ENCODE data around the gene MYDGF. TPM values are rescaled to one million over a fixed set of nuclear protein-coding genes. Genes with fewer than 3 reads are reported as not detected.

MYDGF gene
- polyA plus RNA-seq, 4 donors, result 45.8 to 220 (median 96.1) TPM

GRCh38 chr19:4650159-4650558 is 20.0 kb downstream of the MYDGF start:
- Histone ChIP-seq H3K36me3 (ENCODE audit: control insufficient read depth in 3 of 3, insufficient read depth in 2 of 3, low read depth in 1 of 3, low read length in 3 of 3) (peaks cover 0 to 77% (median 2%) of the 10 kb centered on the region in 3 donors), H3K27ac (ENCODE audit: low read depth in 1 of 3, low read length in 2 of 3) (no peak overlapping the region), H3K9me3 (ENCODE audit: control insufficient read depth in 2 of 2, insufficient read depth in 1 of 2, low read depth in 1 of 2, low read length in 1 of 2) (no peaks in the 10 kb centered on the region), H3K27me3 (ENCODE audit: control insufficient read depth in 3 of 3, insufficient read depth in 3 of 3, low read length in 3 of 3) (no peaks in the 10 kb centered on the region), H3K4me3 (ENCODE audit: low read depth in 1 of 3, low read length in 3 of 3) (no peak overlapping the region), H3K4me1 (ENCODE audit: control insufficient read depth in 3 of 3, insufficient read depth in 2 of 3, low read depth in 1 of 3, low read length in 2 of 3) (no peaks in the 10 kb centered on the region)
- WGBS, 3 donors, result 83 to 90% (median 84%) methylated on average over 1 to 2 of the region's 2 CpGs
- DNase-seq (no peak), FAIRE-seq (no peak)

- Histone ChIP-seq H3K36me3 (ENCODE audit: control insufficient read depth in 3 of 3, insufficient read depth in 2 of 3, low read depth in 1 of 3, low read length in 3 of 3) (peaks cover 0 to 77% (median under 1%) of the 10 kb centered on the region in 3 donors), H3K27me3 (ENCODE audit: control insufficient read depth in 3 of 3, insufficient read depth in 3 of 3, low read length in 3 of 3) (no peaks in the 10 kb centered on the region), H3K4me1 (ENCODE audit: control insufficient read depth in 3 of 3, insufficient read depth in 2 of 3, low read depth in 1 of 3, low read length in 2 of 3) (no peaks in the 10 kb centered on the region), H3K9me3 (ENCODE audit: control insufficient read depth in 2 of 2, insufficient read depth in 1 of 2, low read depth in 1 of 2, low read length in 1 of 2) (no peaks in the 10 kb centered on the region), H3K27ac (ENCODE audit: low read depth in 1 of 3, low read length in 2 of 3) (peak overlapping the region in 1 of 3 donors; percentile 19), H3K4me3 (ENCODE audit: low read depth in 1 of 3, low read length in 3 of 3) (no peak overlapping the region)
- WGBS, 3 donors, result 84 to 92% (median 87%) methylated on average over 19 of the region's 19 CpGs
- no peak for DNase-seq
- no peak for FAIRE-seq
Observed at GRCh38 chr19:4649392-4650047, 20.6 kb downstream of the MYDGF start.

- no peak for FAIRE-seq
- Histone ChIP-seq H3K27ac (ENCODE audit: low read depth in 1 of 3, low read length in 2 of 3) (peak overlapping the region in 1 of 3 donors; percentile 39), H3K4me3 (ENCODE audit: low read depth in 1 of 3, low read length in 3 of 3) (no peak overlapping the region), H3K4me1 (ENCODE audit: control insufficient read depth in 3 of 3, insufficient read depth in 2 of 3, low read depth in 1 of 3, low read length in 2 of 3) (no peaks in the 10 kb centered on the region), H3K27me3 (ENCODE audit: control insufficient read depth in 3 of 3, insufficient read depth in 3 of 3, low read length in 3 of 3) (no peaks in the 10 kb centered on the region), H3K36me3 (ENCODE audit: control insufficient read depth in 3 of 3, insufficient read depth in 2 of 3, low read depth in 1 of 3, low read length in 3 of 3) (peaks cover 0 to 69% (median 0%) of the 10 kb centered on the region in 3 donors), H3K9me3 (ENCODE audit: control insufficient read depth in 2 of 2, insufficient read depth in 1 of 2, low read depth in 1 of 2, low read length in 1 of 2) (no peaks in the 10 kb centered on the region)
- 64 to 87% (median 80%) methylated on average over 17 to 20 of the region's 20 CpGs for WGBS, 3 donors
- DNase-seq, result no peak
Observed at GRCh38 chr19:4647676-4648644, 22.2 kb downstream of the MYDGF start.

GRCh38 chr19:4645718-4646117 is 24.4 kb downstream of the MYDGF start:
- H3K9me3 ChIP-seq (ENCODE audit: control insufficient read depth in 2 of 2, insufficient read depth in 1 of 2, low read depth in 1 of 2, low read length in 1 of 2), result no peaks in the 10 kb centered on the region
- peaks cover 0 to 7% (median 0%) of the 10 kb centered on the region in 3 donors for H3K4me1 ChIP-seq (ENCODE audit: control insufficient read depth in 3 of 3, insufficient read depth in 2 of 3, low read depth in 1 of 3, low read length in 2 of 3)
- peaks cover 0 to 59% (median 0%) of the 10 kb centered on the region in 3 donors for H3K36me3 ChIP-seq (ENCODE audit: control insufficient read depth in 3 of 3, insufficient read depth in 2 of 3, low read depth in 1 of 3, low read length in 3 of 3)
- no peak overlapping the region for H3K27ac ChIP-seq (ENCODE audit: low read depth in 1 of 3, low read length in 2 of 3)
- 66 to 90% (median 80%) methylated on average over 4 of the region's 4 CpGs for WGBS, 3 donors
- no peak overlapping the region for H3K4me3 ChIP-seq (ENCODE audit: low read depth in 1 of 3, low read length in 3 of 3)
- H3K27me3 ChIP-seq (ENCODE audit: control insufficient read depth in 3 of 3, insufficient read depth in 3 of 3, low read length in 3 of 3), result no peaks in the 10 kb centered on the region
- no peak for DNase-seq
- FAIRE-seq, result no peak

GRCh38 chr19:4642625-4643024 is 27.5 kb downstream of the MYDGF start:
- 92 to 97% (median 93%) methylated on average over 6 of the region's 6 CpGs for WGBS, 3 donors
- Histone ChIP-seq H3K27me3 (ENCODE audit: control insufficient read depth in 3 of 3, insufficient read depth in 3 of 3, low read length in 3 of 3) (no peaks in the 10 kb centered on the region), H3K4me1 (ENCODE audit: control insufficient read depth in 3 of 3, insufficient read depth in 2 of 3, low read depth in 1 of 3, low read length in 2 of 3) (peaks cover 0 to 22% (median 0%) of the 10 kb centered on the region in 3 donors), H3K36me3 (ENCODE audit: control insufficient read depth in 3 of 3, insufficient read depth in 2 of 3, low read depth in 1 of 3, low read length in 3 of 3) (peaks cover 0 to 34% (median 0%) of the 10 kb centered on the region in 3 donors), H3K27ac (ENCODE audit: low read depth in 1 of 3, low read length in 2 of 3) (no peak overlapping the region), H3K4me3 (ENCODE audit: low read depth in 1 of 3, low read length in 3 of 3) (no peak overlapping the region), H3K9me3 (ENCODE audit: control insufficient read depth in 2 of 2, insufficient read depth in 1 of 2, low read depth in 1 of 2, low read length in 1 of 2) (no peaks in the 10 kb centered on the region)
- no peak for FAIRE-seq
- no peak for DNase-seq

- FAIRE-seq (no peak), DNase-seq (peak in 1 of 2 donors; percentile 27)
- peaks cover 0 to 27% (median 0%) of the 10 kb centered on the region in 3 donors for H3K4me1 ChIP-seq (ENCODE audit: control insufficient read depth in 3 of 3, insufficient read depth in 2 of 3, low read depth in 1 of 3, low read length in 2 of 3)
- H3K4me3 ChIP-seq (ENCODE audit: low read depth in 1 of 3, low read length in 3 of 3), result peak overlapping the region in 2 of 3 donors; percentile 58 to 89
- peak overlapping the region in 1 of 3 donors; percentile 5 for H3K27ac ChIP-seq (ENCODE audit: low read depth in 1 of 3, low read length in 2 of 3)
- H3K36me3 ChIP-seq (ENCODE audit: control insufficient read depth in 3 of 3, insufficient read depth in 2 of 3, low read depth in 1 of 3, low read length in 3 of 3), result peaks cover 0 to 25% (median 0%) of the 10 kb centered on the region in 3 donors
- peaks cover 0 to 5% (median 0%) of the 10 kb centered on the region in 3 donors for H3K27me3 ChIP-seq (ENCODE audit: control insufficient read depth in 3 of 3, insufficient read depth in 3 of 3, low read length in 3 of 3)
- H3K9me3 ChIP-seq (ENCODE audit: control insufficient read depth in 2 of 2, insufficient read depth in 1 of 2, low read depth in 1 of 2, low read length in 1 of 2), result no peaks in the 10 kb centered on the region
- WGBS, 3 donors, result 47 to 75% (median 58%) methylated on average over 14 of the region's 14 CpGs
Observed at GRCh38 chr19:4641132-4641531, 29.0 kb downstream of the MYDGF start.

GRCh38 chr19:4640247-4641000 is 29.7 kb downstream of the MYDGF start:
- WGBS, 3 donors, result 17 to 54% (median 37%) methylated on average over 17 of the region's 17 CpGs
- no peaks in the 10 kb centered on the region for H3K9me3 ChIP-seq (ENCODE audit: control insufficient read depth in 2 of 2, insufficient read depth in 1 of 2, low read depth in 1 of 2, low read length in 1 of 2)
- FAIRE-seq (no peak), DNase-seq (peak; percentile 55 to 63)
- H3K27ac ChIP-seq (ENCODE audit: low read depth in 1 of 3, low read length in 2 of 3), result peak overlapping the region in 2 of 3 donors; percentile 5 to 74
- H3K4me3 ChIP-seq (ENCODE audit: low read depth in 1 of 3, low read length in 3 of 3), result peak overlapping the region; percentile 58 to 89 (median 67)
- H3K4me1 ChIP-seq (ENCODE audit: control insufficient read depth in 3 of 3, insufficient read depth in 2 of 3, low read depth in 1 of 3, low read length in 2 of 3), result peaks cover 0 to 32% (median 0%) of the 10 kb centered on the region in 3 donors
- peaks cover 0 to 19% (median 0%) of the 10 kb centered on the region in 3 donors for H3K36me3 ChIP-seq (ENCODE audit: control insufficient read depth in 3 of 3, insufficient read depth in 2 of 3, low read depth in 1 of 3, low read length in 3 of 3)
- peaks cover 0 to 11% (median 0%) of the 10 kb centered on the region in 3 donors for H3K27me3 ChIP-seq (ENCODE audit: control insufficient read depth in 3 of 3, insufficient read depth in 3 of 3, low read length in 3 of 3)
